Mucosa of gallbladder (tissue), 1 donor: ENCODE results near the gene FOXM1. TPM values are rescaled to one million over a fixed set of nuclear protein-coding genes. Genes with fewer than 3 reads are reported as not detected.

Experiments
- total RNA-seq: library from RNA; stranded (reverse); gene quantifications from one replicate; pipeline ENCODE4 v1.2.1, GENCODE V29; 2021
- donor health status: DM: no; HTN: no; CAD: no.

Gene FOXM1
- total RNA-seq, 1 donor from 2014 or later: 2.6 TPM

Other genes starting within 250 kb of the FOXM1 start
- gene FKBP4, start 82.2 kb downstream of the FOXM1 start, total RNA-seq: 140 TPM
- 43.4 TPM for gene ITFG2, start 64.5 kb downstream of the FOXM1 start, total RNA-seq
- gene NRIP2, start 42.1 kb downstream of the FOXM1 start, total RNA-seq: 3.2 TPM
- not detected for gene TEX52, start 20.1 kb downstream of the FOXM1 start, total RNA-seq
- gene RHNO1, start within 50 bp of the FOXM1 start, total RNA-seq: 17.6 TPM
- gene TULP3, start 13.7 kb upstream of the FOXM1 start, total RNA-seq: 20.7 TPM
- 5.1 TPM for gene TEAD4, start 82.2 kb upstream of the FOXM1 start, total RNA-seq
- gene TSPAN9, start 200.2 kb upstream of the FOXM1 start, total RNA-seq: 38.7 TPM